Neuronal stem cell (in vitro differentiated cells): ENCODE results near the gene GOLM1.

Source experiments
- DNase-seq: peaks from one replicate; pipeline ENCODE4 v3.0.0-alpha.2; 2013; ENCODE audit warnings: low spot score
- H2AFZ ChIP-seq: one replicate; pipeline ENCODE4 v1.6.1; 2013; ENCODE audit warnings: mild to moderate bottlenecking, low read length, inconsistent platforms
- H2AK5ac ChIP-seq: 2 replicates; pipeline ENCODE4 v1.6.1; 2013; ENCODE audit warnings: low read depth, mild to moderate bottlenecking, inconsistent platforms, low read length, moderate library complexity, mixed read lengths
- H2BK120ac ChIP-seq: 2 replicates; pipeline ENCODE4 v1.6.1; 2013; ENCODE audit warnings: low read depth, mild to moderate bottlenecking, inconsistent platforms, low read length, moderate library complexity, mixed read lengths
- H2BK12ac ChIP-seq: one replicate; pipeline ENCODE4 v1.6.1; 2013; ENCODE audit warnings: low read length, inconsistent platforms
- H2BK15ac ChIP-seq: 2 replicates; pipeline ENCODE4 v1.6.1; 2013; ENCODE audit warnings: mild to moderate bottlenecking, low read length, inconsistent platforms, mixed read lengths
- H2BK5ac ChIP-seq: one replicate; pipeline ENCODE4 v1.6.1; 2013; ENCODE audit warnings: inconsistent platforms, mild to moderate bottlenecking, low read length, moderate library complexity
- H3K14ac ChIP-seq: one replicate; pipeline ENCODE4 v1.6.1; 2013; ENCODE audit warnings: low read length, inconsistent platforms
- H3K18ac ChIP-seq: 2 replicates; pipeline ENCODE4 v1.6.1; 2013; ENCODE audit warnings: low read length, inconsistent platforms
- H3K23ac ChIP-seq: 2 replicates; pipeline ENCODE4 v1.6.1; 2013; ENCODE audit warnings: low read depth, mild to moderate bottlenecking, mixed read lengths, low read length, inconsistent platforms; ENCODE audit not compliant: poor library complexity
- H3K27ac ChIP-seq: replicated peaks from 3 replicates; pipeline ENCODE4 v1.5.1; 2013; ENCODE audit warnings: low read length, inconsistent platforms
- H3K27me3 ChIP-seq, 3 experiments: 2 replicates each; pipeline ENCODE4 v1.6.1; 2013; ENCODE audit warnings: low read length in 3 of 3, mild to moderate bottlenecking in 2 of 3, inconsistent platforms in 1 of 3, low read depth in 1 of 3, mixed read lengths in 1 of 3, moderate library complexity in 1 of 3; ENCODE audit not compliant: control insufficient read depth in 3 of 3, insufficient read depth in 3 of 3
- H3K36me3 ChIP-seq, 2 donors: replicated peaks in 1 of 2; 2 replicates each; pipeline ENCODE4 v1.6.1; 2013; ENCODE audit warnings: low read length in 2 of 2; ENCODE audit not compliant: control insufficient read depth in 2 of 2, insufficient read depth in 2 of 2
- H3K4ac ChIP-seq: 2 replicates; pipeline ENCODE4 v1.6.1; 2013; ENCODE audit warnings: inconsistent platforms, mild to moderate bottlenecking, low read length, moderate library complexity
- H3K4me1 ChIP-seq, 2 donors: 1 replicate in 1 of 2; 2 replicates in 1 of 2; pipeline ENCODE4 v1.6.1; 2013; ENCODE audit warnings: low read length in 2 of 2, low read depth in 1 of 2; ENCODE audit not compliant: control insufficient read depth in 2 of 2, insufficient read depth in 1 of 2
- H3K4me2 ChIP-seq: one replicate; pipeline ENCODE4 v1.6.1; 2013; ENCODE audit warnings: mild to moderate bottlenecking, low read length, inconsistent platforms; ENCODE audit not compliant: insufficient read depth, poor library complexity, severe bottlenecking
- H3K4me3 ChIP-seq, 2 donors: 2 replicates each; pipeline ENCODE4 v1.5.1; 2013; ENCODE audit warnings: low read length in 2 of 2, mild to moderate bottlenecking in 2 of 2, inconsistent platforms in 1 of 2, moderate library complexity in 1 of 2
- H3K79me1 ChIP-seq: one replicate; pipeline ENCODE4 v1.6.1; 2013; ENCODE audit warnings: low read depth, mild to moderate bottlenecking, inconsistent platforms, low read length, moderate library complexity
- H3K9ac ChIP-seq: one replicate; pipeline ENCODE4 v1.6.1; 2013; ENCODE audit warnings: mild to moderate bottlenecking, low read depth, low read length, inconsistent platforms; ENCODE audit not compliant: poor library complexity
- H3K9me3 ChIP-seq, 2 donors: replicated peaks in 1 of 2; 2 replicates each; pipeline versions ENCODE3 to v1.6.1; 2013; ENCODE audit warnings: low read length in 2 of 2, mild to moderate bottlenecking in 2 of 2, inconsistent platforms in 1 of 2, low read depth in 1 of 2, mixed read lengths in 1 of 2, moderate library complexity in 1 of 2; ENCODE audit not compliant: control insufficient read depth in 2 of 2, insufficient read depth in 1 of 2
- H4K8ac ChIP-seq: one replicate; pipeline ENCODE4 v1.6.1; 2013; ENCODE audit warnings: low read depth, mild to moderate bottlenecking, inconsistent platforms, low read length, moderate library complexity
- H4K91ac ChIP-seq: one replicate; pipeline ENCODE4 v1.6.1; 2013; ENCODE audit warnings: low read length, low read depth, mild to moderate bottlenecking, inconsistent platforms; ENCODE audit not compliant: poor library complexity
- WGBS, 2 donors: extraction: QIAGEN DNeasy Blood & Tissue Kit; methylation state at CpG; one replicate each; pipeline ENCODE4 v1.1.7; 2013; ENCODE audit warnings: missing lambda C conversion rate in 2 of 2, mixed read lengths in 1 of 2; ENCODE audit not compliant: insufficient read length in 2 of 2, insufficient replicate concordance in 1 of 2; ENCODE audit errors: extremely low coverage in 2 of 2; 5-methylcytosine and 5-hydroxymethylcytosine counted together

The GOLM1 gene

GRCh38 chr9:86082870-86083269, 16.5 kb downstream of the GOLM1 start:
- H4K91ac ChIP-seq: no peak overlapping the region
- H2BK15ac ChIP-seq: no peak overlapping the region
- no peak overlapping the region for H3K4me2 ChIP-seq
- no peak overlapping the region for H2AFZ ChIP-seq
- H3K27me3 ChIP-seq: no peaks in the 10 kb centered on the region
- peaks cover 10 to 33% of the 10 kb centered on the region in 2 donors for H3K36me3 ChIP-seq
- H3K79me1 ChIP-seq: peaks cover 7% of the 10 kb centered on the region
- no peak overlapping the region for H2BK12ac ChIP-seq
- no peak overlapping the region for H2BK5ac ChIP-seq
- H3K4ac ChIP-seq: no peak overlapping the region
- H4K8ac ChIP-seq: no peak overlapping the region
- peaks cover 0 to 3% of the 10 kb centered on the region in 2 donors for H3K9me3 ChIP-seq
- H2AK5ac ChIP-seq: no peak overlapping the region
- no peak overlapping the region for H3K27ac ChIP-seq
- no peak overlapping the region for H3K4me3 ChIP-seq
- H3K4me1 ChIP-seq: peaks cover 0 to 1% of the 10 kb centered on the region in 2 donors
- no peak overlapping the region for H3K14ac ChIP-seq
- no peak for DNase-seq
- no peak overlapping the region for H3K9ac ChIP-seq
- no peak overlapping the region for H3K18ac ChIP-seq
- no peak overlapping the region for H3K23ac ChIP-seq
- no peak overlapping the region for H2BK120ac ChIP-seq

- H2BK5ac ChIP-seq: no peak overlapping the region
- H3K14ac ChIP-seq: no peak overlapping the region
- no peak for DNase-seq
- no peak overlapping the region for H4K8ac ChIP-seq
- H3K27me3 ChIP-seq: no peaks in the 10 kb centered on the region
- no peak overlapping the region for H4K91ac ChIP-seq
- H2BK15ac ChIP-seq: no peak overlapping the region
- no peak overlapping the region for H3K27ac ChIP-seq
- no peaks in the 10 kb centered on the region for H3K9me3 ChIP-seq
- H2BK120ac ChIP-seq: no peak overlapping the region
- H3K4me2 ChIP-seq: no peak overlapping the region
- H3K36me3 ChIP-seq: peaks cover 19 to 60% of the 10 kb centered on the region in 2 donors
- peaks cover 0 to 1% of the 10 kb centered on the region in 2 donors for H3K4me1 ChIP-seq
- H2AK5ac ChIP-seq: no peak overlapping the region
- H3K9ac ChIP-seq: no peak overlapping the region
- H3K23ac ChIP-seq: no peak overlapping the region
- H2AFZ ChIP-seq: no peak overlapping the region
- H3K4ac ChIP-seq: no peak overlapping the region
- H3K79me1 ChIP-seq: peaks cover 7% of the 10 kb centered on the region
- WGBS, 2 donors: no CpG with 5 or more reads among the region's 5 CpGs
- no peak overlapping the region for H3K4me3 ChIP-seq
- H3K18ac ChIP-seq: no peak overlapping the region
- H2BK12ac ChIP-seq: no peak overlapping the region
These were observed 19.4 kb downstream of the GOLM1 start for GRCh38 chr9:86079865-86080469.

DNA sequence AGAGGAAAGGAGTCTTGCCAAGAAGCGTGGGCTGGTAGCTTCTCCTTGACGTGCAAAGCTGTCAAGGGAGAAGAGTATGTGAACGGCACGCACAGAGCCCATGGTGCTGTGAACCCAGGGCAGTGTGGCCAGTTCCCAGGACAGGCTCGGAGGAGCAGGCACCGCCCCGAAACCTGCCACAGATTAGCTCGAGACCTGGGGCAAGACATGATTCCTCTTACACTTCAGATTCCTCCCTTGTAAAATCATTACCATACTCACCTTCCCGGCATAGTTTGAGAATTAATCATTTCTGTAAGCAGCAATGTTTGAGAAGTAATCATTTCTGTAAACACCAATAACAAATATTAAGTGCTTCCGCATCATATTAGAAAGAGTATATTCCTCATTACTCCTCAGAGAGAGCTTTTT, 19.9 kb downstream of the GOLM1 start:
- Histone ChIP-seq H2BK15ac (no peak overlapping the region), H3K4ac (no peak overlapping the region), H2BK120ac (no peak overlapping the region), H2BK12ac (no peak overlapping the region), H2BK5ac (no peak overlapping the region), H3K27me3 (no peaks in the 10 kb centered on the region), H3K4me2 (no peak overlapping the region), H3K79me1 (peaks cover 7% of the 10 kb centered on the region), H4K8ac (no peak overlapping the region), H3K23ac (no peak overlapping the region), H2AK5ac (no peak overlapping the region), H3K14ac (no peak overlapping the region), H3K27ac (no peak overlapping the region), H3K4me3 (no peak overlapping the region), H3K9me3 (no peaks in the 10 kb centered on the region), H3K4me1 (peaks cover 0 to 1% of the 10 kb centered on the region in 2 donors), H3K9ac (no peak overlapping the region), H3K18ac (no peak overlapping the region), H2AFZ (no peak overlapping the region), H3K36me3 (peaks cover 23 to 64% of the 10 kb centered on the region in 2 donors), H4K91ac (no peak overlapping the region)
- DNase-seq: no peak
- WGBS, 2 donors: no CpG with 5 or more reads among the region's 10 CpGs

DNA sequence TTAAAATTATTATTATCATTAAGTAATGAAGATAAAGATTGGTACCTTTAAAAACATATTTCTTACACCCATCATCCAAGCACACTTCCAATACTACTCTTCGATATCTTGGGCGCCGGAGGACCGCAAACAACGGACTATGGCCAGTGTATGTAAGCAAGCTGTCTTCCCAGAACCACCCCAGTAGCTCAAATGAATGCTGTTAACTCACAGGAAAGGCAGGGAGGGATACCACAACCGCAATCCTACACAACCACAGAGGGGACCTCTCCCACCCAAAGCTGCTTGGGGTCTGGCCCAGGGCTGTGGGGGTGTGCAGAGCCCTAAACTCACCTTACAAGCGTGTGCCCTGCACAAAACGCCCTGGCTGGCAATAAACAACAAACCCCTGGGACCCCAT, 20.6 kb downstream of the GOLM1 start:
- Histone ChIP-seq H3K4me3 (no peak overlapping the region), H3K4ac (no peak overlapping the region), H3K9ac (no peak overlapping the region), H3K23ac (no peak overlapping the region), H4K91ac (no peak overlapping the region), H2BK15ac (no peak overlapping the region), H2BK5ac (no peak overlapping the region), H4K8ac (no peak overlapping the region), H2AK5ac (no peak overlapping the region), H3K4me1 (peaks cover 0 to 1% of the 10 kb centered on the region in 2 donors), H3K27ac (no peak overlapping the region), H3K27me3 (no peaks in the 10 kb centered on the region), H3K79me1 (peaks cover 7% of the 10 kb centered on the region), H2BK12ac (no peak overlapping the region), H3K14ac (no peak overlapping the region), H3K9me3 (no peaks in the 10 kb centered on the region), H2AFZ (no peak overlapping the region), H2BK120ac (no peak overlapping the region), H3K18ac (no peak overlapping the region), H3K4me2 (no peak overlapping the region), H3K36me3 (peaks cover 27 to 63% of the 10 kb centered on the region in 2 donors)
- no CpG with 5 or more reads among the region's 8 CpGs for WGBS, 2 donors
- no peak for DNase-seq
